Chondrocyte (in vitro differentiated cells): Measurements from ENCODE around the gene CELA1. TPM values are rescaled to one million over a fixed set of nuclear protein-coding genes. Genes with fewer than 3 reads are reported as not detected.
"Not testable (repeated sequence)": the region's sequence is repeated elsewhere in the genome, so short reads cannot be mapped to it uniquely, and the experiment has no call there.

ENCODE experiments used
- DNase-seq: peaks from one replicate; pipeline ENCODE4 v3.0.0; 2021; ENCODE audit warnings: mixed read lengths, low spot score
- H3K27ac Mint-ChIP-seq: one replicate; pipeline ENCODE4 v1.8.0; 2021; ENCODE audit warnings: mild to moderate bottlenecking, moderate library complexity, mixed read lengths; ENCODE audit not compliant: unreplicated experiment
- H3K27me3 Mint-ChIP-seq: 2 replicates; pipeline ENCODE4 v1.8.0; 2021; ENCODE audit warnings: low read depth, mixed read lengths
- H3K36me3 Mint-ChIP-seq: 2 replicates; pipeline ENCODE4 v1.8.0; 2021; ENCODE audit warnings: low read depth, mixed read lengths
- H3K4me1 Mint-ChIP-seq: 2 replicates; pipeline ENCODE4 v1.8.0; 2021; ENCODE audit warnings: low read depth, mild to moderate bottlenecking, mixed read lengths
- H3K4me3 Mint-ChIP-seq: one replicate; pipeline ENCODE4 v1.8.0; 2021; ENCODE audit warnings: mild to moderate bottlenecking, moderate library complexity, mixed read lengths; ENCODE audit not compliant: unreplicated experiment
- H3K9me3 Mint-ChIP-seq: 2 replicates; pipeline ENCODE4 v1.8.0; 2021; ENCODE audit warnings: low read depth, mixed read lengths
- total RNA-seq: library from RNA; stranded (reverse); gene quantifications from 3 replicates; pipeline ENCODE4 v1.2.1, GENCODE V29; 2021
- TF ChIP-seq, protein P1 (sequence below): fragments of 200-600 bp; sonication (generic); IDR thresholded peaks from 2 replicates; pipeline ENCODE4 v1.5.0; 2021; ENCODE audit warnings: antibody characterized with exemption, mild to moderate bottlenecking, moderate library complexity

The CELA1 gene
- total RNA-seq, 1 donor from 2014 or later: not detected

DNA sequence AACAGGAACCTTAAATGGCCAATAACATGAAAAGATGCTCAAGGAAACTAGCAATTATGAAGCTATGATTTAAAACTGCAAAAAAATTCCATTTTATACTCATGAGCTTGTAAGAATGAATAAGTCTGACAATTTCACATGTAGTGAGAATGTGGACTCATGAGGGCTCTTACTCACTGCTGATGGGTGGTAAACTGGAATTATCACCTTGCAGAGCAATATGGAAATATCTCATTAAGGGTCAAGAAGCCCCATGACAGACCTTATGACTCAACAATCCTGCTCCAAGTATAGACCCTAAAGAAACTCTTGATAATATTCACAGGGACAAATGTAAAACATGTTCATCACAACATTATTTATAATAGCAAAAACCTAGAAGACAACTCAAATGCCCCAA, 52.8 kb downstream of the CELA1 start:
- no peak for DNase-seq
- H3K27me3 Mint-ChIP-seq: no peaks in the 10 kb centered on the region
- H3K36me3 Mint-ChIP-seq: no peaks in the 10 kb centered on the region
- H3K4me3 Mint-ChIP-seq: no peak overlapping the region
- H3K27ac Mint-ChIP-seq: no peak overlapping the region
- TF ChIP-seq, protein P1, sequence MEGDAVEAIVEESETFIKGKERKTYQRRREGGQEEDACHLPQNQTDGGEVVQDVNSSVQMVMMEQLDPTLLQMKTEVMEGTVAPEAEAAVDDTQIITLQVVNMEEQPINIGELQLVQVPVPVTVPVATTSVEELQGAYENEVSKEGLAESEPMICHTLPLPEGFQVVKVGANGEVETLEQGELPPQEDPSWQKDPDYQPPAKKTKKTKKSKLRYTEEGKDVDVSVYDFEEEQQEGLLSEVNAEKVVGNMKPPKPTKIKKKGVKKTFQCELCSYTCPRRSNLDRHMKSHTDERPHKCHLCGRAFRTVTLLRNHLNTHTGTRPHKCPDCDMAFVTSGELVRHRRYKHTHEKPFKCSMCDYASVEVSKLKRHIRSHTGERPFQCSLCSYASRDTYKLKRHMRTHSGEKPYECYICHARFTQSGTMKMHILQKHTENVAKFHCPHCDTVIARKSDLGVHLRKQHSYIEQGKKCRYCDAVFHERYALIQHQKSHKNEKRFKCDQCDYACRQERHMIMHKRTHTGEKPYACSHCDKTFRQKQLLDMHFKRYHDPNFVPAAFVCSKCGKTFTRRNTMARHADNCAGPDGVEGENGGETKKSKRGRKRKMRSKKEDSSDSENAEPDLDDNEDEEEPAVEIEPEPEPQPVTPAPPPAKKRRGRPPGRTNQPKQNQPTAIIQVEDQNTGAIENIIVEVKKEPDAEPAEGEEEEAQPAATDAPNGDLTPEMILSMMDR: no peak
- H3K4me1 Mint-ChIP-seq: no peaks in the 10 kb centered on the region
- no peaks in the 10 kb centered on the region for H3K9me3 Mint-ChIP-seq

- H3K4me3 Mint-ChIP-seq, H3K27ac Mint-ChIP-seq: not testable (repeated sequence)
Observed at GRCh38 chr12:51291603-51292513, 54.6 kb downstream of the CELA1 start.

DNA sequence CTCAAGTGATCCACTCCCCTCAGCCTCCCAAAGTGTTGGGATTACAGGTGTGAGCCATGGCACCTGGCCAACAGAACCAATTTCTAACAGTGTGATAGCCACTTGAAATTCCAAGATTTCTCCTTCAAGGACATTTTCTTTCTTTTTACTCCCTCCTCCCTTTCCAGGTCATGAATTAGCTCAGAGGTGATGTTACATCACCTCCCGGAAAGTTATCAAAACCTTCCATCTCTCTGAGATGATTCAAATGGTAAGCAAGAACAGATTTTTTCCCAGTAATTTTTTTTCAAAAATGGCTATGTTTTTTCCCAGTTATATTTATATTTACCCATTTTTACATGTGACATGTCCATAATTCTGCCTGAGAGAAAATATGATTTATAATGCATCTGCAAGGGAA, 60.6 kb downstream of the CELA1 start:
- no peak for DNase-seq
- TF ChIP-seq, protein P1: no peak
- no peak overlapping the region for H3K27ac Mint-ChIP-seq
- H3K9me3 Mint-ChIP-seq: no peaks in the 10 kb centered on the region
- H3K27me3 Mint-ChIP-seq: no peaks in the 10 kb centered on the region
- H3K36me3 Mint-ChIP-seq: no peaks in the 10 kb centered on the region
- H3K4me1 Mint-ChIP-seq: peaks cover 5% of the 10 kb centered on the region
- H3K4me3 Mint-ChIP-seq: no peak overlapping the region

More at GRCh38 chr12:51291603-51292513, 54.6 kb downstream of the CELA1 start:
- H3K27me3 Mint-ChIP-seq, H3K36me3 Mint-ChIP-seq, DNase-seq, H3K9me3 Mint-ChIP-seq, H3K4me1 Mint-ChIP-seq: not testable (repeated sequence)

DNA sequence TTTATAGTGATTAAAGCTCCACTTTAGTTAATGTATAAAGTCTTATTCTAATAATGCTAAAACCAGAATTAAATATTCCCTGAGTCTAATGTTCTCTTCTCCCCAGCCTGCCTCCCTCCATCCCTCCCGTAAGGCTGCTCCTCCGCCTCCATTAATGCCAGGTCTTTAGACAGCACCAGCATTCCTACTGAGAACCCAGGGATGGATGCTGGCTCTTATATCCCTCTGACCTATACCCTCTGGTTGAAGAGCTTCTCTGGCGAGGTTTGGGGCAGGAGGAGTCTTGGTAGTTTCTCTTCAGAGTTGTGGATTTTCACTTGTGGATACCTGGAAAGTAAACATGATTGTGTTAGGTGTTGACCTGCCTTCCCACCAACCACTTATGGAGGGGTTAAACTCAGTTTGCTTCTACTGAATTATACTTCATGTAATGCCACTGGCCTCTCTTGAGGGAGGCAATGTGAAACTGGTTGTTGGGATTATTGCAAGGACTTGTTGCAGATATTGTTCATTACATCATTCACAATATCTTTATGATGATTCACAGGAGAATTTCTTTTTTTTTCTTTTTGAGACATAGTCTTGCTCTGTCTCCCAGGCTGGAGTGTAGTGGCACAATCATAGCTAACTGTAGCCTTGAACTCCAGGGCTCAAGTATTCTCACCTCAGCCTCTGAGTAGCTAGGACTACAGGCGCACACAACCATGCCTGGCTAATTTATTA, 65.1 kb downstream of the CELA1 start:
- DNase-seq: no peak
- no peaks in the 10 kb centered on the region for H3K27me3 Mint-ChIP-seq
- H3K4me3 Mint-ChIP-seq: no peak overlapping the region
- H3K27ac Mint-ChIP-seq: peak overlapping the region; percentile 58
- H3K9me3 Mint-ChIP-seq: no peaks in the 10 kb centered on the region
- TF ChIP-seq, protein P1: no peak
- H3K4me1 Mint-ChIP-seq: peaks cover 5% of the 10 kb centered on the region
- no peaks in the 10 kb centered on the region for H3K36me3 Mint-ChIP-seq

Other genes starting within 250 kb of the CELA1 start
- gene TFCP2, start 173.5 kb downstream of the CELA1 start, total RNA-seq: 17.8 to 21.2 TPM (median 20.8 TPM) in 3 replicates
- gene POU6F1, start 128.6 kb downstream of the CELA1 start, total RNA-seq: 9.9 to 11.2 TPM (median 10.2 TPM) in 3 replicates
- 76.9 to 95.6 TPM (median 77.9 TPM) in 3 replicates for gene DAZAP2, start 107.9 kb downstream of the CELA1 start, total RNA-seq
- gene SMAGP, start 76.3 kb downstream of the CELA1 start, total RNA-seq: 2.0 to 8.5 TPM (median 8.0 TPM) in 3 replicates
- gene BIN2, start 22.5 kb downstream of the CELA1 start, total RNA-seq: not detected in 3 replicates
- 0.90 to 1.5 TPM (median 1.1 TPM) in 3 replicates for gene GALNT6, start 44.7 kb upstream of the CELA1 start, total RNA-seq
- gene SLC4A8, start 78.2 kb upstream of the CELA1 start, total RNA-seq: 2.4 to 5.4 TPM (median 2.7 TPM) in 3 replicates
- 3.8 to 4.4 TPM (median 4.1 TPM) in 3 replicates for gene SCN8A, start 244.6 kb upstream of the CELA1 start, total RNA-seq